ENCODE results near the gene HOXA7.

The HOXA7 gene

DNA sequence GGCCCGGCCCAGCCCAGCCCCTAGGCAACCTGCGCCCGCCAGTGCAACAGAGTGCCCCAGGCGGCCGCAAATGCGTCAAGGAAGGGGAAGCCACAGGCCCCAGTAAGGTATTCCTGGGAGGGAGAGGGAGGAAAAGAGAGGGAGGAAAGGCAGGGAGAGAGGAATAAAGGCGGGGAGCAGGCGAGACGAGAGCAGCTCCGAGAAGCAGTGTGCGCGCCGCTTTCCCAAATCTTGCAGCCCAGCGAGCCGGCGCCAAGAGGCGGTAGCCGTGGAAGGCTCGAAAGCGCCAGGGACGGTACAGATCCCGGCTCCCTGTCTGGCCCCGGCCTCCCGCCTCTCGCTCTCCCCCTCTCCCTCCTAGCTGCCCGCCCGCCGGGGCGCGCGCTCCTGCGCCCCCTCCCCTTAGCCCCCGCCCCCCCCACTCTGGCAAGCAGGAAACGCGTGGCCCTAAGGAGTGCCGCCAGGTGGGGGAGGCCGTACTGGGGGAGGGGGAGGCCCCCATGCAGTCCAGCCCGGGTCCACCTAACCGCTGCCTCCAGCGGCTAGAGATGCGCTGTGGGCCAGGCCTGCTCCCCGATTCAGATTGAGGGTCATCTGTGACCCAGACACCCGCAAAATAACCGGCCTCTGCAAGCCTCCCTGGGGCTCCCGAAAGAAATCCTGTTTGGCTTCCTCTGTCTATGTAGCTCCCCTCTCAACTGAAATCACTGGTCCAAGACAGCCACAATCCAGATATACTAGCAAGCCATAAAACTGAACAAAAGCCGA, 13.4 kb upstream of the HOXA7 start:
- no peak for DNase-seq

DNA sequence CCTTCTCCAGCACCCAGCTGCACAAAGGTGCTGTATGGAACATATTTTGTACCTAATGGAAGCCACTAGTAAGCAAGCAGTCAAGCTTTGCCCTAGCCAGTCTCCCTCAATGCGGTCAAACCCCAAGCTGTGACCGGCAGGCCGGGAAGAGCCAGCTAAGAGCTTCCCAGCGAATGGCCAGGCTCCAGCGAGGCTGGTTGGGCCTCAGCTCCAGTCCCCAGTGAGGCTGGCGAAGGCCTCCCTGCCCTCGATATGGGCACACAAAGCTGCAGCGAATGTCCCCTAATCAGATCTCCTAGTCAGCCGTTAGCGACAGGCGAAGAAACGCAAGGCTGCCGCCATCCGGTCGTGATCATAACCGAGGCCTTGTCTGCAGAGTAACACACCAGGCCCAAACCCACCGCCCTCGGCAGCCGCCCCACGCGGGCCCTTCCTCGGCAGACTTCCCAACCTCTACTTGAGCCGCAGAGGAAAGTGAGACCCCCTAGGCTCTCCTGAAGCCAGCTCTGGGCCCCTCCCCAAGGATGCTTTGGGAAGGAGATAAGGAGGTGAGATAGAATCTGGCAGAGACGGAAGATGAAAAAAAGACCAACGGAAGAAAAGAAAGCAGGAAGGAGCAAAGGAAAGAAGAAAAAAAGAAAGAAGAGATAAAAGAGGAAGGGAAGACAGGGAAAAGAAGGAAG, 11.9 kb upstream of the HOXA7 start:
- DNase-seq = peak; percentile 62

DNA sequence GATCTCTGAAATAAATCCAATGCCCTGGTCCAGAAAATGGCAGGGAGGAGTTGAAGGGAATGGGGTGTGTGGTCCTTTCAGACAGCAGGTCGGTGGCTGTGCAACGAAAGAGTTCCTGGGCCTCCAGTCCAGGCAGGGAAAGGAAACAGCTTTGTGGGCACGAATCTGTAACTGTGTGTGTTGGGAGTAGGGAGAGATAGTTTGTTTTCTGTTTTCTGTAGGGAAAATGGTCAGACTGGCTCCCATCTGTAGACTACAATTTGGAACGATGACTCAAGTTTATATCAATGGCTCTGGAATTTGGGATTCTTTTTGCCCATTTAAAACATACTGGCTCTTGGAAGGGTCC, 11.4 kb upstream of the HOXA7 start:
- DNase-seq = no peak

GRCh38 chr7:27166531-27167505, 10.3 kb upstream of the HOXA7 start:
- no peak for DNase-seq

DNA sequence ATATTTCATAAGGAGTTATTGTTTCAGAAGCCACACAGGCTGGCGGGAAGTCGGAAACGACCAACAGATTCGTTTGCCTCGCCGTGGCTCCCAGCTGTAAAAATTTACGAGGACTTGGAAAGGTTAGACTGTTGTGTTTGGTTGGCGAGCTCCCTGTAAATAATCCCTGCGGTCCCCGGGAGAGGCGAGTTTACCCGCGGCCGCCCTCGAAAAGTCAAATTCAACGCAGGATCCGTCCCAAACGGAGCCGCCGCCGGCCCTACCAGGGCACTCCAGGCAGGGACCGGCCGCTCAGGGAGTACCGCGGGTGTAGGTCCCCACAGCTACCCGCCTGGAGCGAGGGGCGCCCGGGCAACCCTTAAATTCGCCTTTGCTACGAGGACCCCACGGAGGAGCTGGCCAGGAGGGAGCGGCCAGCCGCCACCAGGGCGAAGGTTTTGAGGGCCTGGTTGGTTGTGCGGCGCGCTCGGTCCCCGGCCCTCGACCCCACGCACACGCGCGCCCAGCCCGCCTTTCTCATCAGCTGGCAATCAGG, 9.6 kb upstream of the HOXA7 start:
- DNase-seq = no peak

GRCh38 chr7:27165089-27165995, 8.9 kb upstream of the HOXA7 start, which contains the start of gene HOXA9:
HOXA9 (minus strand) TSS chr7:27165537; CDS start chr7:27165457, 80 bp downstream.
- DNase-seq = no peak

GRCh38 chr7:27164367-27165088, 8.1 kb upstream of the HOXA7 start:
- DNase-seq = no peak

- no peak for DNase-seq
Observed at GRCh38 chr7:27164045-27164366, 7.5 kb upstream of the HOXA7 start.

GRCh38 chr7:27163288-27164044, 7.0 kb upstream of the HOXA7 start:
- DNase-seq = no peak

- DNase-seq = no peak
Observed at GRCh38 chr7:27162561-27163287, 6.2 kb upstream of the HOXA7 start.

- DNase-seq = no peak
Observed at GRCh38 chr7:27161721-27162560, 5.5 kb upstream of the HOXA7 start.

DNA sequence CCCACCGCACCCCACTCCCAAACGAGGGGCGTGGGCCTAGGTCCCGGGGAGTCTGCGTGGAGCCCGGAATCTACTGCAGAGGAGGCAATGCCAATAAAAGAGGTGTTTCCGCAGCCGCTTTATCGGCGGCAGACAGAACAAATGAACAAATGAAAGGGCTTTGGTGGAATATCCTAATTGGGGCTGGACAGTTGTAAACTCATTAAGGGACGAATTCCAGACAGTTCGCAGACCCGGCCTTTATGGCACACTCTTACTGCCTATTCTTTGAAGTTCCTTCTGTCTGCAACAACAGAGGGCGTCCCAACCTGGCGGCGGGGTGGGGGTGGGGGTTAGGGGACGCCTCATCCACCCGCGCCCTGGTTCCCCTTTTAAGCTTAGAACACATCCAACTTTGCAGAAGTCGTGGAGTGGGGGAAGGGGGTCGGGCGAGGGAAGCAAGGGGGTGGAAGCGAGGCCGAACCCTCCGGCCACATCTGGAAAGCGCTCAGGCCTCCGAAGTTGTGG, 4.8 kb upstream of the HOXA7 start:
- DNase-seq = no peak

DNA sequence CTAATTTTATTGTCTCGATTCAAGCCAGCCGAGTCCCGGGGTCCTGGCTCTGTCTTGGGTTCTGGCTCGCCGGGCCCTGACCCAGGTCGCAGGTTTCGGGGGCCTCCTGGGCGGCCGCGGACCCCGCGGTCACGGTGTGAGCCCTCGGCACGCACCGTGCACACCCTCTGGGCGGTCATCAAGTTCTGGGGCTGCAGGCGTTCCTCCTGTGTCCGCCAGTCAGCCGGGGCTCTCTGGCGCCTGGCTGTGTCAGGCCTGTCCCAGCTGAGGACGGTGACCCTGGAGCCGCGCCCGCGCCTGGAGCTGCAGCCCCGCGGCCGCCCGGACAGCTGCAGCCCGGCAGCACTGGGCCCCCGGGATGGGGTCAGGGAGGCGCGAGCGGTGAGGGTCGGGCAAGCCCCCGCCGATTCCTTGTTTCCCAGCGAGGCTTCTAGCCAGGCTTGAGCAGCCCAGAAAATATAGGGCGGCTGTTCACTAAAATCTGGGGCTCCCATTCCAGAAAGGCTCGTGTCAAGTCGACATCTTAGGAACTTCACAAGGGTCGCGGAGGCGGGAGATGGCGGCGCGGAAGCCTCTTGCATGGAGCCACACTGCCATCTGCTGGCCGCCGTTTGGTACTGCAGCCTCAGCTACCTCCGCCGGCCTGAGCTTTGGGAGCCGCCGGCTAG, 4.2 kb upstream of the HOXA7 start:
- peak; percentile 89 for DNase-seq

- DNase-seq = no peak
Observed at GRCh38 chr7:27160145-27160545, 3.7 kb upstream of the HOXA7 start.

- no peak for DNase-seq
Observed at GRCh38 chr7:27159266-27160144, 3.0 kb upstream of the HOXA7 start.

DNA sequence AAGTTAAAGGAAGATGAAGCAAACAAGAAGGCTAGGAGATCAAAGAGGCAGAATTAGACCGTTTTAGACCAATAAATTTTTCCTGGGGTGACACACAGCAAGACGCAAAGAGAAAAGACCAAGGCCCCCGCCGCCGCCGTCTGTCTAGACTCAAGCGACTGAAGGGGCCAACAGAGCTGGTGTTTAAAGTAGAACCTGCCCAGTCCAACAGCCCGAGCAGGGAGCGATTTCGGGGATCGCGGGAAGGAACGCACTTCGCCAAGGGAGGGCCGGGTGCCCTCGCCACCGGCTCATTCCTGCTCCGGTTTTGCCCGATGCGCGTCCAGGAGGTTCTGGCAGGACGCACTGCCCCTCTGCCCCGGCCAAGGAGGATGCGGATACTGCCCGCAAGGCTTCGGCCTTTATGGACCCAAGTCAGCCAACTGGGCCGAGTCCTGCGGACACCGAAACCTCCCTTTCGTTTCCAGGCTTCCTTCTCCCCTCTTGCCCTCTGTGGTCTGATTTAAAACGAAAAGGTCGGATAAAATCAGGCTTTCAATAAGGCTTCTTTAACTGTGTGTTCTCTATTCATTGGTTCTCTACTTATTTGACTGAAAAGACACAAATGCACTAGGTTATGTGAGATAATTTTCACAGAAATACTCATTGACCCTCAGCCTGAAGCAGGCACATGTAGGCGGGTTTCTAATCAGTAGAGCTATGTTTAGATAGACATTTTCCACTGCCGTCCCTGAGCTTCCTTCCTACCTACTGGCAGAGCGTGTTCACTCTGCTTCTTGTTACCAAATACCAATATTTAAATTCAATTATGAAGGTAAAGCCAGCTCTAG, 2.2 kb upstream of the HOXA7 start:
- DNase-seq = no peak
